ENCODE measurements around the gene CCSER2.

Gene CCSER2

GRCh38 chr10:84550756-84551436 is 222.5 kb downstream of the CCSER2 start:
- no peak overlapping the region for H3K4me3 ChIP-seq (ENCODE audit: low read depth, low read length)
- TF ChIP-seq CTCF (IDR thresholded peaks at IDR 0.05; ENCODE audit: low read depth, low read length), result no peak
- no peak for TF ChIP-seq MAX (IDR thresholded peaks at IDR 0.05; ENCODE audit: low read depth, low read length)
- no peak for TF ChIP-seq POLR2A (IDR thresholded peaks at IDR 0.05; ENCODE audit: extremely low read depth, insufficient read length)
- no peak for TF ChIP-seq MYC (IDR thresholded peaks at IDR 0.05; ENCODE audit: low read depth, low read length)
- DNase-seq (ENCODE audit: low read depth), result no peak

- no peak for DNase-seq (ENCODE audit: low read depth)
- TF ChIP-seq POLR2A (IDR thresholded peaks at IDR 0.05; ENCODE audit: extremely low read depth, insufficient read length) (no peak), CTCF (IDR thresholded peaks at IDR 0.05; ENCODE audit: low read depth, low read length) (no peak), MAX (IDR thresholded peaks at IDR 0.05; ENCODE audit: low read depth, low read length) (no peak), MYC (IDR thresholded peaks at IDR 0.05; ENCODE audit: low read depth, low read length) (no peak)
- H3K4me3 ChIP-seq (ENCODE audit: low read depth, low read length), result no peak overlapping the region
Observed at GRCh38 chr10:84551437-84552120, 223.2 kb downstream of the CCSER2 start.

- TF ChIP-seq POLR2A (IDR thresholded peaks at IDR 0.05; ENCODE audit: extremely low read depth, insufficient read length) (no peak), MAX (IDR thresholded peaks at IDR 0.05; ENCODE audit: low read depth, low read length) (no peak), CTCF (IDR thresholded peaks at IDR 0.05; ENCODE audit: low read depth, low read length) (no peak), MYC (IDR thresholded peaks at IDR 0.05; ENCODE audit: low read depth, low read length) (no peak)
- H3K4me3 ChIP-seq (ENCODE audit: low read depth, low read length), result no peak overlapping the region
- DNase-seq (ENCODE audit: low read depth), result no peak
Observed at GRCh38 chr10:84552478-84552877, 224.1 kb downstream of the CCSER2 start.

- no peak for DNase-seq (ENCODE audit: low read depth)
- no peak overlapping the region for H3K4me3 ChIP-seq (ENCODE audit: low read depth, low read length)
- no peak for TF ChIP-seq MYC (IDR thresholded peaks at IDR 0.05; ENCODE audit: low read depth, low read length)
Observed at GRCh38 chr10:84562592-84562991, 234.2 kb downstream of the CCSER2 start.

GRCh38 chr10:84563355-84563754 is 235.0 kb downstream of the CCSER2 start:
- H3K4me3 ChIP-seq (ENCODE audit: low read depth, low read length), result no peak overlapping the region
- TF ChIP-seq POLR2A (IDR thresholded peaks at IDR 0.05; ENCODE audit: extremely low read depth, insufficient read length) (no peak), MAX (IDR thresholded peaks at IDR 0.05; ENCODE audit: low read depth, low read length) (no peak), CTCF (IDR thresholded peaks at IDR 0.05; ENCODE audit: low read depth, low read length) (no peak), MYC (IDR thresholded peaks at IDR 0.05; ENCODE audit: low read depth, low read length) (no peak)
- no peak for DNase-seq (ENCODE audit: low read depth)

GRCh38 chr10:84563868-84564267 is 235.5 kb downstream of the CCSER2 start:
- DNase-seq (ENCODE audit: low read depth), result peak; percentile 73
- TF ChIP-seq MAX (IDR thresholded peaks at IDR 0.05; ENCODE audit: low read depth, low read length) (no peak), POLR2A (IDR thresholded peaks at IDR 0.05; ENCODE audit: extremely low read depth, insufficient read length) (no peak), CTCF (IDR thresholded peaks at IDR 0.05; ENCODE audit: low read depth, low read length) (no peak), MYC (IDR thresholded peaks at IDR 0.05; ENCODE audit: low read depth, low read length) (no peak)
- H3K4me3 ChIP-seq (ENCODE audit: low read depth, low read length), result no peak overlapping the region

All from NB4 (cell line).